GM10266 (cell line): ENCODE measurements around the gene SORCS2.
"Not testable (repeated sequence)": the region's sequence is repeated elsewhere in the genome, so short reads cannot be mapped to it uniquely, and the experiment has no call there.

Experiments used
- DNase-seq: peaks from one replicate; pipeline ENCODE4 v3.0.0; 2012; ENCODE audit errors: extremely low spot score
- CTCF ChIP-seq: IDR thresholded peaks from 2 replicates; pipeline ENCODE4 v1.5.1; 2012; ENCODE audit warnings: mild to moderate bottlenecking, low read depth; ENCODE audit not compliant: control insufficient read depth, insufficient read depth; ENCODE audit errors: missing control alignments

The SORCS2 gene

GRCh38 chr4:7595934-7596461, 403.7 kb downstream of the SORCS2 start:
- no peak for DNase-seq
- no peak for TF ChIP-seq CTCF

GRCh38 chr4:7596918-7597606, 404.7 kb downstream of the SORCS2 start:
- TF ChIP-seq CTCF, result no peak
- DNase-seq, result no peak

GRCh38 chr4:7598939-7599790, 406.8 kb downstream of the SORCS2 start:
- no peak for DNase-seq
- no peak for TF ChIP-seq CTCF

GRCh38 chr4:7600247-7600646, 407.9 kb downstream of the SORCS2 start:
- no peak for DNase-seq
- no peak for TF ChIP-seq CTCF

GRCh38 chr4:7602166-7602565, 409.8 kb downstream of the SORCS2 start:
- DNase-seq, result not testable (repeated sequence)

GRCh38 chr4:7607156-7607910, 415.0 kb downstream of the SORCS2 start:
- TF ChIP-seq CTCF, result no peak
- no peak for DNase-seq

GRCh38 chr4:7608046-7608445, 415.7 kb downstream of the SORCS2 start:
- no peak for TF ChIP-seq CTCF
- no peak for DNase-seq
